ENCODE data around the gene PACS2.
A peak's percentile ranks its signal among the peaks of the same experiment; 100 is the strongest.
"Not testable (repeated sequence)": the region's sequence is repeated elsewhere in the genome, so short reads cannot be mapped to it uniquely, and the experiment has no call there.

Gene PACS2

DNA sequence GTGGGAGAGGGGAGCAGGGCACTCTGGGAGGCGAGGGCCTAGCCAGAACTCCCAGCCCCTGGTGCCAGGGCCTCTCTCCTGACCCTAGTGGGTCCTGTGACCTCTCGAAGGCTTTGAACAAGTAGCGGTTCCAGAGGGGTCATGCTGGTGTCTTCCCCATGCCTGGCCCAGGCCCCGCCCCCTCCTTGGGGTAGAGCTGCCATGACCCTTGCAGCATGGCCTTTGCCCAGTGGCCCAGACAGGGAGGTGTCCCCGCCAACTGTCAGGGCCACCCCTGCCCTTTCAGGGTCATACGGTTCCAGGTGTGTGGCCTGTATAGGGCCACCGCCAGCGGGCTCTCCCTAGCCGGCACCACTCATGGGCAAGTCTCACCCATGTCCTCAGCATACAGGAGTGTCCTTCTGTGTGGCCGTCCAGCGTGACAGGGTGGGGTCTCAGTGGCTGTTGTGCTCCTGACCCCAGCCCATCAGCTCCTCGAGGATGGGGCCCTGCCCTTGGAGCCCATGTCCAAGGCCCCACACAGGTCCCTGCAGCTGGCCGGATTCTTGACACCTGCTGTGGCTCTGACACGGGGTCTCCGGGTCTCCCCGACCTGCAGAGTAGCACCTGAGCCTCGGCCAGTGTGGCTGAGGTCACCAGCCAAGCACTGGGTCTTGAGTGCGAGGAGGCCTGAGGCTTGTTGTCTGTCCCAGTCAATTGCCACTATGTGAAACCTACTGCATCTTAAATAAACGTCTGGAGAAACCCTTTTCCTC is 34.6 kb downstream of the PACS2 start:
- no peak for DNase-seq (ENCODE audit: low read depth in 3 of 3)

GRCh38 chr14:105349992-105350391 is 35.4 kb downstream of the PACS2 start:
- no peak for DNase-seq (ENCODE audit: low read depth in 3 of 3)

- DNase-seq (ENCODE audit: low read depth in 3 of 3) = no peak
Observed at GRCh38 chr14:105350450-105351244, 36.1 kb downstream of the PACS2 start.

- no peak for DNase-seq (ENCODE audit: low read depth in 3 of 3)
Observed at GRCh38 chr14:105351410-105351809, 36.9 kb downstream of the PACS2 start.

GRCh38 chr14:105351920-105352851 is 37.6 kb downstream of the PACS2 start:
- DNase-seq (ENCODE audit: low read depth in 3 of 3) = peak; percentile 69 to 82 (median 72)

DNA sequence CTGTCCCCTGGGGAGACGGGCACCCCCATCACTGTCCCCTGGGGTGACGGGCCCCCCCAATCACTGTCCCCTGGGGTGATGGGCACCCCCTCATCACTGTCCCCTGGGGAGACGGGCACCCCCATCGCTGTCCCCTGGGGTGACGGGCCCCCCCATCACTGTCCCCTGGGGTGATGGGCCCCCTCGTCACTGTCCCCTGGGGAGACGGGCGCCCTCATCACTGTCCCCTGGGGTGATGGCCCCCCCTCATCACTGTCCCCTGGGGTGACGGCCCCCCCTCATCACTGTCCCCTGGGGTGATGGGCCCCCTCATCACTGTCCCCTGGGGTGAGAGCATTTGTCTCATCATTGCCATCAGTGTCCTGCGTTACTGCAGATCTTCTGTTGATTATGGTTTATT is 38.6 kb downstream of the PACS2 start:
- no peak for DNase-seq (ENCODE audit: low read depth in 3 of 3)

DNA sequence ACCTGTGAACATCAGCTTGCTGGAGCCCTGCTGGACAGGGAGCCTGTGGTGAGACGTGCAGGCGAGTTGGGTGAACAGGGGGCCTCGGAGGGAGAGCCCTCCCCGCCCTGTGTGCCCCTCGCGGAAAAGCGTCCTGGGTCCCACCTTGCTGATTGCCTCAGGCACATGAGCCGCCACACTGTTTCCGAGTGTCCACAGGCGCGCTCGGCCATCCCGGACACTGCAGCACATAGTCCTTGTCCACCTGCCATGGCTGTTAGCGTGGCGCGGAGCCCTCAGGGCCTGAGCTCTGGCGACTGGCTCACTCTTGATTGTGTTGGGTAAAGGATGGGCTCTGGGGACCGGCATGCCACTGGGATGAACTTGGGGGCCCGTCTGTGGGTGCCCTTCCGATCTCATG is 40.0 kb downstream of the PACS2 start:
- DNase-seq (ENCODE audit: low read depth in 3 of 3) = no peak

- DNase-seq (ENCODE audit: low read depth in 3 of 3) = no peak
Observed at GRCh38 chr14:105355049-105355575, 40.6 kb downstream of the PACS2 start.

DNA sequence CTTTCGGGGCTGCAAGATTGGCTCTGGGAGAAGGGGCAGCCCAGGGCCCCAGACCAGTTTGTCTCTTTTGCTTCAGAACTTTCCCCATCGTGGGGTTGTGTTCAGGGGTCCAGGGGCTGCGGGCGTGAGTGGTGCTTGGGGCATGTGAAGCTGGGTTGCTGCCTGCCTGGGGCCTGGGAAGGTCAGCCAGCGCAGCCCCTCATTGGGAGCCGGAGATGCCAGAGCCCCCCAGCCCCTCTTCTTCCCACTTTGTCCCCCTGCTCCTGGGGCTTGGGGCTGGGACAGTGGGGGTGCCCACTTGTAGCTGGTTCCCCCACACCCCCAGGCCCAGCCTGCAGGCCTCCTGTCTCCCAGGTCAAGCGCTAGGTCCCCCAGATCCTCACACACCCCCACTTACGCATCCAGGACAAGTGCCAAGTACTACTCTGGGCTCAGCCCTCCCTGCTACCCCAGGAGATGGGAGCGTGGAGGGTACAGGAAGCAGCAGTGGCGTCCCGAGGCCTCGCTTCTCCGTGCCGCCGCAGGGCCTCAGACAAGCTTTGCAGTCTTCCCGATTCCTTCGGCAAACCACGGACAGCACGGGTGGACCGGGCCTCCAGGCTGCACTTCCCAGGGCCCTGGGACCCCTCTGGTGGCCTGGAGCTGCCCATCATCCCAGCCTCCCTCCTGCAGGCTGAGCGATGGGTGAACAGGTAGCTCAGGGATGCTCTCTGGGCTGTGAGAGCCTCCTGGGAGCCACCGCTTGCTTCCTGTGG is 41.5 kb downstream of the PACS2 start:
- DNase-seq (ENCODE audit: low read depth in 3 of 3) = no peak

- DNase-seq (ENCODE audit: low read depth in 3 of 3) = no peak
Observed at GRCh38 chr14:105356927-105357326, 42.4 kb downstream of the PACS2 start.

DNA sequence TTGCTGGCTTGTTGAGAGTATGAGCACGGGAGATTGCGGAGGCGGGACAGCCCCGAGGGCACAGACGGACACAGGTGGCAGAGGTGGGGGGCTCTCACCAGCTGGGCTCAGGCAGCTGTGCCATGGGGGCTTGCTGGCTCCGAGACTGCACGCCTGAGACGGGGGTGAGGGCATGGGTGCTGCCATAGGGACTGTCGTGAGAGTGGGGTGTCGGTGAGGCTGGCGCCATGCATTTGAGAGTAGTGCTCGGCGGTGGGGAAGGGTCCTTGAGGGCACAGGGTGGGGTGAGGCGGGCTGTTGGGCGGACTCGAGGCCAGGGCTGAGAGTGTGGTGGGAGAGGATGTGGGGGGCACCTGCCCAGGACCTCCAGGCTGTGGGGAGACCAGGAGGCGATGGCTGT is 43.1 kb downstream of the PACS2 start:
- no peak for DNase-seq (ENCODE audit: low read depth in 3 of 3)

GRCh38 chr14:105358140-105358846 is 43.7 kb downstream of the PACS2 start:
- DNase-seq (ENCODE audit: low read depth in 3 of 3) = no peak

DNA sequence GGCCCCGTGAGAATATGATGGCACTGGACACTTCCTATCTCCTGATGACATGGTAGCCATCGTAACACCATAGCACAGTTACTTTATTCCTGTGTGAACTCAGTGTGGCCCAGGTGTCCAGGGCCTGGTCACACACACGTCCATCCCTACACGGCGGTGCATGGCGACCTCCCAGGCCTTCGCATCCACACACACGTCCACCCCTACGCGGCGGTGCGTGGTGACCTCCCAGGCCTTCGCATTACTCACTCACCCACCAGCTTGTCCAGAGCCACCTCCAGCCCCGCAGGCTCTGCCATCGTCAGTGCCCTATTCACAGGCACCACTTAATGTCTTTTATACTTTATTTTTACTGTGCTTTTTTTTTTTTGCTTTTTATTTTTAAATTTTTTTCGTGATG is 44.4 kb downstream of the PACS2 start:
- DNase-seq (ENCODE audit: low read depth in 3 of 3) = no peak

DNA sequence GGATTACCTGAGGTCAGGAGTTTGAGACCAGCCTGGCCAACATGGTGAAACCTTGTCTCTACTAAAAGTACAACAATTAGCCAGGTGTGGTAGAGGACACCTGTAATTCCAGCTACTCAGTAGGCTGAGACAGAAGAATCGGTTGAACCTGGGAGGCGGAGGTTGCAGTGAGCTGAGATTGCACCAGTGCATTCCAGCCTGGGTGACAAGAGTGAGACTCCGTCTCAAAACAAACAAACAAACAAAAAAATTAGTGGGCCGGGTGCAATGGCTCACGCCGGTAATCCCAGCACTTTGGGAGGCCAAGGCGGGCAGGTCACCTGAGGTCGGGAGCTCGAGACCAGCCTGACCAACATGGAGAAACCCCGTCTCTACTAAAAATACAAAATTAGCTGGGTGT is 46.9 kb downstream of the PACS2 start:
- not testable (repeated sequence) for DNase-seq (ENCODE audit: low read depth in 3 of 3)

DNA sequence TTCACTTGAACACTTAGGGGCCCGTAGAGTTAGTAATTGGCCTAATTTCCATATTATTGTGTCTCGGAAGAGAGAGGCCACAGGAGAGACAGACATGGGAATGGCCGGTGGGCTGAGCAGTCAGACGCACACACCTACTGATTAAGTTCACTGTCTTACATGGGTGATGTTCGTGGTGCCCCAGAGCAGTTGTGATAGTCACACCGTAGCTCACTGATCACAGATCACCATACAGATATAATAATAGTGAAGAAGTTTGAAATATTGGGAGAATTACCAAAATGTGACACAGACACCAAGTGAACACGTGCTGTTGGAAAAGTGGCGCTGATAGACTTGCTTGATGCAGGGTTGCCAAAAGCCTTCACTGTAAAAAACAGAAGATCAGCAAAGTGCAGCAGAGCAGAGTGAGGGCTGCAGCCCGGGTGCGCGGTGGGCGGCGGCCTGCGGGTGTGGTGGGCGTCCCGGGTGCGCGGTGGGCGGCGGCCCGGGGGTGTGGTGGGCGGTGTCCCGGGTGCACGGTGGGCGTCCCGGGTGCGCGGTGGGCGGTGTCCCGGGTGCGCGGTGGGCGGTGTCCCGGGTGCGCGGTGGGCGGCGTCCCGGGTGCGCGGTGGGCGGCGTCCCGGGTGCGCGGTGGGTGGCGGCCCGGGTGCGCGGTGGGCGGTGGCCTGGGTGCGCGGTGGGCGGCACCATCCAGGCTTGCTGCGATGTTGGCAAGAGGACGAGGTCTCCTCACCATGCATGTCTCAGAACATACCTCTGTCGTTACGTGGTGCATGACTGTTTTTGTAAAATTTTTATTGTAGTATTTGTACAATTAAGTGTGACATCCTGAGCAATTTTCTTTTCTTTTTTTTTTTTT is 49.5 kb downstream of the PACS2 start:
- DNase-seq (ENCODE audit: low read depth in 3 of 3) = peak in 2 of 3 experiments; percentile 3 to 17

DNA sequence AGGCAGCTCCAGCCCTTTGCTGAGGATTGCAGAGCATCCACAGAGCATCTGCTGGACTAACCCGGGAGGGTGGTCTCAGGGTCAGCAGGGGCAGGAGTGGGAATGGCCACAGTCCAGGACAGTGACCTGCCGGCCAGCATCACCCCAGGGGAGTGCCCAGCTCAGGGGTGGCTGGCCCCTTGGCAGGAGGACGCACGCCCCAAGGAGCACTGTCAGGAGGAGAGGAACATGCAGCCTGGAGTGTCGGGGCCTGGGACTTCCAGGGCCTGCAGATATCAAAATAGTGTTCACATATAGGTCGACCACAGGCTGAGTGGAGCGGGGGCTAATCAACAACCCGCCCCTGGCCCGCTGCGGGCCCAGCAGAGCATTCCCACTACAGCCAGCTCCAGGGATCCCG is 50.6 kb downstream of the PACS2 start:
- no peak for DNase-seq (ENCODE audit: low read depth in 3 of 3)

- DNase-seq (ENCODE audit: low read depth in 3 of 3) = no peak
Observed at GRCh38 chr14:105365681-105366080, 51.1 kb downstream of the PACS2 start.

- DNase-seq (ENCODE audit: low read depth in 3 of 3) = no peak
Observed at GRCh38 chr14:105366386-105367074, 52.0 kb downstream of the PACS2 start.

Data from stimulated activated CD4-positive, alpha-beta T cell treated with anti-CD3 and anti-CD28 coated beads, TNF-alpha, amount 100 ng/mL, for 4 hours (primary cell).